ENCODE results near the gene ZNF70. TPM values are rescaled to one million over a fixed set of nuclear protein-coding genes. Genes with fewer than 3 reads are reported as not detected.

Gene ZNF70
- total and polyA plus RNA-seq, 10 of the 15 experiments (the other 5 are each of a cell fraction or from before 2014, with no cell fraction given), result 0.15 to 2.3 (median 0.85) TPM

DNA sequence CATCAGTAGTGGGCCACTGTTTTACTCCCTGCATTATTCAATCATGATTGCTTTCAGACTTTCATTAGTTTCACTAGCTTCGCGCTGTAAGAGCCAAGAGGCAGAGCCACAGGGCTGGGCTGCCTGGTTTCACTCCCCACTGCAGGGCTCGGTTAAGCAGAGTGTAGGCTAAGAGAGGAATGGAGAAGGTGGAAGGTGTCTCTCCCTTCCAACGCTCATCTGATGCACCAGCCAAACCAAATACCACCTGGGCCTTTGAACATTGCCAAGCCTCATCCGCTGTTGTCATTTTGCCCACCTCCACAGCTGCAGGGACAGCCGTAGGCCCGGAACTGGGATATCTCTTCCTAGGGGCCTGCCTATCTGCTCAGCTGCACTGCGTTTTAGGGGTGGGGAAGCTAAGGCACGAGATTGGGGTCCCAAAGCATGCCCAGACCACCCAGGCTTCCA is 35.4 kb upstream of the ZNF70 start (continued):
- no peak for TF ChIP-seq MTA2 (IDR thresholded peaks at IDR 0.05; ENCODE audit: low read depth)
- TF ChIP-seq, protein P1, sequence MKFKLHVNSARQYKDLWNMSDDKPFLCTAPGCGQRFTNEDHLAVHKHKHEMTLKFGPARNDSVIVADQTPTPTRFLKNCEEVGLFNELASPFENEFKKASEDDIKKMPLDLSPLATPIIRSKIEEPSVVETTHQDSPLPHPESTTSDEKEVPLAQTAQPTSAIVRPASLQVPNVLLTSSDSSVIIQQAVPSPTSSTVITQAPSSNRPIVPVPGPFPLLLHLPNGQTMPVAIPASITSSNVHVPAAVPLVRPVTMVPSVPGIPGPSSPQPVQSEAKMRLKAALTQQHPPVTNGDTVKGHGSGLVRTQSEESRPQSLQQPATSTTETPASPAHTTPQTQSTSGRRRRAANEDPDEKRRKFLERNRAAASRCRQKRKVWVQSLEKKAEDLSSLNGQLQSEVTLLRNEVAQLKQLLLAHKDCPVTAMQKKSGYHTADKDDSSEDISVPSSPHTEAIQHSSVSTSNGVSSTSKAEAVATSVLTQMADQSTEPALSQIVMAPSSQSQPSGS (IDR thresholded peaks at IDR 0.05; ENCODE audit: low read length), result no peak
- TF ChIP-seq RAD21 (IDR thresholded peaks at IDR 0.05; ENCODE audit: insufficient read depth, low read depth, low read length), result no peak
- no peak for TF ChIP-seq YBX1 (IDR thresholded peaks at IDR 0.05)
- TF ChIP-seq, protein P2, sequence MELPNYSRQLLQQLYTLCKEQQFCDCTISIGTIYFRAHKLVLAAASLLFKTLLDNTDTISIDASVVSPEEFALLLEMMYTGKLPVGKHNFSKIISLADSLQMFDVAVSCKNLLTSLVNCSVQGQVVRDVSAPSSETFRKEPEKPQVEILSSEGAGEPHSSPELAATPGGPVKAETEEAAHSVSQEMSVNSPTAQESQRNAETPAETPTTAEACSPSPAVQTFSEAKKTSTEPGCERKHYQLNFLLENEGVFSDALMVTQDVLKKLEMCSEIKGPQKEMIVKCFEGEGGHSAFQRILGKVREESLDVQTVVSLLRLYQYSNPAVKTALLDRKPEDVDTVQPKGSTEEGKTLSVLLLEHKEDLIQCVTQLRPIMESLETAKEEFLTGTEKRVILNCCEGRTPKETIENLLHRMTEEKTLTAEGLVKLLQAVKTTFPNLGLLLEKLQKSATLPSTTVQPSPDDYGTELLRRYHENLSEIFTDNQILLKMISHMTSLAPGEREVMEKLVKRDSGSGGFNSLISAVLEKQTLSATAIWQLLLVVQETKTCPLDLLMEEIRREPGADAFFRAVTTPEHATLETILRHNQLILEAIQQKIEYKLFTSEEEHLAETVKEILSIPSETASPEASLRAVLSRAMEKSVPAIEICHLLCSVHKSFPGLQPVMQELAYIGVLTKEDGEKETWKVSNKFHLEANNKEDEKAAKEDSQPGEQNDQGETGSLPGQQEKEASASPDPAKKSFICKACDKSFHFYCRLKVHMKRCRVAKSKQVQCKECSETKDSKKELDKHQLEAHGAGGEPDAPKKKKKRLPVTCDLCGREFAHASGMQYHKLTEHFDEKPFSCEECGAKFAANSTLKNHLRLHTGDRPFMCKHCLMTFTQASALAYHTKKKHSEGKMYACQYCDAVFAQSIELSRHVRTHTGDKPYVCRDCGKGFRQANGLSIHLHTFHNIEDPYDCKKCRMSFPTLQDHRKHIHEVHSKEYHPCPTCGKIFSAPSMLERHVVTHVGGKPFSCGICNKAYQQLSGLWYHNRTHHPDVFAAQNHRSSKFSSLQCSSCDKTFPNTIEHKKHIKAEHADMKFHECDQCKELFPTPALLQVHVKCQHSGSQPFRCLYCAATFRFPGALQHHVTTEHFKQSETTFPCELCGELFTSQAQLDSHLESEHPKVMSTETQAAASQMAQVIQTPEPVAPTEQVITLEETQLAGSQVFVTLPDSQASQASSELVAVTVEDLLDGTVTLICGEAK (IDR thresholded peaks at IDR 0.05; ENCODE audit: borderline replicate concordance), result peak; percentile 33; the same call in 1 of the 2 replicates
- TF ChIP-seq PAX8 (IDR thresholded peaks at IDR 0.05), result no peak
- TF ChIP-seq, protein P3, sequence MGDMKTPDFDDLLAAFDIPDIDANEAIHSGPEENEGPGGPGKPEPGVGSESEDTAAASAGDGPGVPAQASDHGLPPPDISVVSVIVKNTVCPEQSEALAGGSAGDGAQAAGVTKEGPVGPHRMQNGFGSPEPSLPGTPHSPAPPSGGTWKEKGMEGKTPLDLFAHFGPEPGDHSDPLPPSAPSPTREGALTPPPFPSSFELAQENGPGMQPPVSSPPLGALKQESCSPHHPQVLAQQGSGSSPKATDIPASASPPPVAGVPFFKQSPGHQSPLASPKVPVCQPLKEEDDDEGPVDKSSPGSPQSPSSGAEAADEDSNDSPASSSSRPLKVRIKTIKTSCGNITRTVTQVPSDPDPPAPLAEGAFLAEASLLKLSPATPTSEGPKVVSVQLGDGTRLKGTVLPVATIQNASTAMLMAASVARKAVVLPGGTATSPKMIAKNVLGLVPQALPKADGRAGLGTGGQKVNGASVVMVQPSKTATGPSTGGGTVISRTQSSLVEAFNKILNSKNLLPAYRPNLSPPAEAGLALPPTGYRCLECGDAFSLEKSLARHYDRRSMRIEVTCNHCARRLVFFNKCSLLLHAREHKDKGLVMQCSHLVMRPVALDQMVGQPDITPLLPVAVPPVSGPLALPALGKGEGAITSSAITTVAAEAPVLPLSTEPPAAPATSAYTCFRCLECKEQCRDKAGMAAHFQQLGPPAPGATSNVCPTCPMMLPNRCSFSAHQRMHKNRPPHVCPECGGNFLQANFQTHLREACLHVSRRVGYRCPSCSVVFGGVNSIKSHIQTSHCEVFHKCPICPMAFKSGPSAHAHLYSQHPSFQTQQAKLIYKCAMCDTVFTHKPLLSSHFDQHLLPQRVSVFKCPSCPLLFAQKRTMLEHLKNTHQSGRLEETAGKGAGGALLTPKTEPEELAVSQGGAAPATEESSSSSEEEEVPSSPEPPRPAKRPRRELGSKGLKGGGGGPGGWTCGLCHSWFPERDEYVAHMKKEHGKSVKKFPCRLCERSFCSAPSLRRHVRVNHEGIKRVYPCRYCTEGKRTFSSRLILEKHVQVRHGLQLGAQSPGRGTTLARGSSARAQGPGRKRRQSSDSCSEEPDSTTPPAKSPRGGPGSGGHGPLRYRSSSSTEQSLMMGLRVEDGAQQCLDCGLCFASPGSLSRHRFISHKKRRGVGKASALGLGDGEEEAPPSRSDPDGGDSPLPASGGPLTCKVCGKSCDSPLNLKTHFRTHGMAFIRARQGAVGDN (IDR thresholded peaks at IDR 0.05), result no peak
- TF ChIP-seq, protein P4, sequence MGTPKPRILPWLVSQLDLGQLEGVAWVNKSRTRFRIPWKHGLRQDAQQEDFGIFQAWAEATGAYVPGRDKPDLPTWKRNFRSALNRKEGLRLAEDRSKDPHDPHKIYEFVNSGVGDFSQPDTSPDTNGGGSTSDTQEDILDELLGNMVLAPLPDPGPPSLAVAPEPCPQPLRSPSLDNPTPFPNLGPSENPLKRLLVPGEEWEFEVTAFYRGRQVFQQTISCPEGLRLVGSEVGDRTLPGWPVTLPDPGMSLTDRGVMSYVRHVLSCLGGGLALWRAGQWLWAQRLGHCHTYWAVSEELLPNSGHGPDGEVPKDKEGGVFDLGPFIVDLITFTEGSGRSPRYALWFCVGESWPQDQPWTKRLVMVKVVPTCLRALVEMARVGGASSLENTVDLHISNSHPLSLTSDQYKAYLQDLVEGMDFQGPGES (IDR thresholded peaks at IDR 0.05), result no peak
- no peak for TF ChIP-seq SREBF2 (IDR thresholded peaks at IDR 0.05; ENCODE audit: low read length)
- TF ChIP-seq, protein P5, sequence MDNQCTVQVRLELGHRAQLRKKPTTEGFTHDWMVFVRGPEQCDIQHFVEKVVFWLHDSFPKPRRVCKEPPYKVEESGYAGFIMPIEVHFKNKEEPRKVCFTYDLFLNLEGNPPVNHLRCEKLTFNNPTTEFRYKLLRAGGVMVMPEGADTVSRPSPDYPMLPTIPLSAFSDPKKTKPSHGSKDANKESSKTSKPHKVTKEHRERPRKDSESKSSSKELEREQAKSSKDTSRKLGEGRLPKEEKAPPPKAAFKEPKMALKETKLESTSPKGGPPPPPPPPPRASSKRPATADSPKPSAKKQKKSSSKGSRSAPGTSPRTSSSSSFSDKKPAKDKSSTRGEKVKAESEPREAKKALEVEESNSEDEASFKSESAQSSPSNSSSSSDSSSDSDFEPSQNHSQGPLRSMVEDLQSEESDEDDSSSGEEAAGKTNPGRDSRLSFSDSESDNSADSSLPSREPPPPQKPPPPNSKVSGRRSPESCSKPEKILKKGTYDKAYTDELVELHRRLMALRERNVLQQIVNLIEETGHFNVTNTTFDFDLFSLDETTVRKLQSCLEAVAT (IDR thresholded peaks at IDR 0.05), result peak; percentile 81
- no peak for TF ChIP-seq YY1 (IDR thresholded peaks at IDR 0.05; ENCODE audit: low read depth, low read length)
- TF ChIP-seq FOS (IDR thresholded peaks at IDR 0.05; ENCODE audit: borderline replicate concordance, extremely low read depth, insufficient read length), result no peak
- TF ChIP-seq WRNIP1 (IDR thresholded peaks at IDR 0.05; ENCODE audit: borderline replicate concordance, low read depth, low read length), result no peak
